GM13976 (cell line): ENCODE measurements around the gene HPS1.

Source experiments
- DNase-seq: peaks from one replicate; pipeline ENCODE4 v3.0.0; 2012; ENCODE audit warnings: low spot score
- CTCF ChIP-seq: IDR thresholded peaks from 2 replicates; pipeline ENCODE4 v1.5.1; 2012; ENCODE audit warnings: borderline replicate concordance, mild to moderate bottlenecking; ENCODE audit not compliant: insufficient read depth; ENCODE audit errors: extremely low read depth, missing control alignments, control extremely low read depth
- in situ Hi-C: fragments of 300-500 bp; cut with MboI; formaldehyde crosslinking; loops from one replicate; pipeline ENCODE4 v1.12.0; 2022; ENCODE audit warnings: low sequenced_read_pairs, mixed read lengths, inconsistent platforms; ENCODE audit not compliant: unreplicated experiment

The HPS1 gene

GRCh38 chr10:98446661-98447221 is at the start of gene HPS1:
HPS1 (minus strand) TSS chr10:98446935; CDS start chr10:98443240, 3,695 bp downstream.
- in situ Hi-C loops: no loop called here
- peak; percentile 96 for DNase-seq
- no peak for TF ChIP-seq CTCF

GRCh38 chr10:98492763-98493162 is 46.0 kb upstream of the HPS1 start:
- TF ChIP-seq CTCF: no peak
- DNase-seq: no peak
- in situ Hi-C loops: no loop called here

GRCh38 chr10:98489561-98490481 is 43.1 kb upstream of the HPS1 start:
- no peak for DNase-seq
- TF ChIP-seq CTCF: no peak
- in situ Hi-C loops: no loop called here

GRCh38 chr10:98488669-98489430 is 42.1 kb upstream of the HPS1 start:
- no peak for DNase-seq
- no peak for TF ChIP-seq CTCF
- in situ Hi-C loops: no loop called here

GRCh38 chr10:98487649-98488048 is 40.9 kb upstream of the HPS1 start:
- TF ChIP-seq CTCF: peak; percentile 4
- DNase-seq: no peak
- in situ Hi-C loops: no loop called here

- in situ Hi-C loops: no loop called here
- DNase-seq: no peak
- no peak for TF ChIP-seq CTCF
These were observed 39.7 kb upstream of the HPS1 start for GRCh38 chr10:98486421-98486820.
